Naive B cell (primary cell): Measurements from ENCODE around the gene ENOPH1. TPM values are rescaled to one million over a fixed set of nuclear protein-coding genes. Genes with fewer than 3 reads are reported as not detected.
"Not testable (repeated sequence)": the region's sequence is repeated elsewhere in the genome, so short reads cannot be mapped to it uniquely, and the experiment has no call there.

Experiments used
- ATAC-seq, 2 donors: fragments of 150-1000 bp; cut with Tn5 transposase; 2 replicates each; pipeline ENCODE4 v1.10.0; 2021; ENCODE audit warnings: low read depth in 2 of 2, mild to moderate bottlenecking in 2 of 2, moderate library complexity in 2 of 2
- DNase-seq: peaks from one replicate; pipeline ENCODE4 v3.0.0; 2022
- H3K27ac Mint-ChIP-seq, 6 donors: one replicate each; pipeline ENCODE4 v1.8.0; 2020 to 2022; ENCODE audit warnings: mild to moderate bottlenecking in 6 of 6, mixed read lengths in 6 of 6, moderate library complexity in 5 of 6, inconsistent platforms in 2 of 6
- H3K27me3 Mint-ChIP-seq, 3 donors: one replicate each; pipeline ENCODE4 v1.8.0; 2021 to 2022; ENCODE audit warnings: mixed read lengths in 3 of 3, mild to moderate bottlenecking in 1 of 3
- H3K36me3 Mint-ChIP-seq, 2 donors: one replicate each; pipeline ENCODE4 v1.8.0; 2020 to 2022; ENCODE audit warnings: mixed read lengths in 2 of 2, inconsistent platforms in 1 of 2, mild to moderate bottlenecking in 1 of 2
- H3K4me1 Mint-ChIP-seq, 3 donors: one replicate each; pipeline ENCODE4 v1.8.0; 2020 to 2022; ENCODE audit warnings: mixed read lengths in 3 of 3, inconsistent platforms in 1 of 3, mild to moderate bottlenecking in 1 of 3, moderate library complexity in 1 of 3
- H3K4me3 Mint-ChIP-seq, 8 donors: one replicate each; pipeline ENCODE4 v1.8.0; 2020 to 2022; ENCODE audit warnings: mild to moderate bottlenecking in 8 of 8, mixed read lengths in 8 of 8, moderate library complexity in 8 of 8, inconsistent platforms in 2 of 8
- H3K9me3 Mint-ChIP-seq, 7 donors: one replicate each; pipeline ENCODE4 v1.8.0; 2020 to 2022; ENCODE audit warnings: mixed read lengths in 7 of 7, mild to moderate bottlenecking in 5 of 7, inconsistent platforms in 2 of 7, moderate library complexity in 1 of 7
- polyA plus RNA-seq, 6 donors: library from polyadenylated mRNA; unstranded; fragments of 300-500 nt; fragmentation: Illumina TruSeq; gene quantifications; one replicate each; pipeline ENCODE4 v1.2.3, GENCODE V29; 2021; ENCODE audit warnings: low read depth in 6 of 6

Gene ENOPH1
- polyA plus RNA-seq, 6 donors from 2014 or later = 38.3 to 91.0 (median 39.1) TPM

DNA sequence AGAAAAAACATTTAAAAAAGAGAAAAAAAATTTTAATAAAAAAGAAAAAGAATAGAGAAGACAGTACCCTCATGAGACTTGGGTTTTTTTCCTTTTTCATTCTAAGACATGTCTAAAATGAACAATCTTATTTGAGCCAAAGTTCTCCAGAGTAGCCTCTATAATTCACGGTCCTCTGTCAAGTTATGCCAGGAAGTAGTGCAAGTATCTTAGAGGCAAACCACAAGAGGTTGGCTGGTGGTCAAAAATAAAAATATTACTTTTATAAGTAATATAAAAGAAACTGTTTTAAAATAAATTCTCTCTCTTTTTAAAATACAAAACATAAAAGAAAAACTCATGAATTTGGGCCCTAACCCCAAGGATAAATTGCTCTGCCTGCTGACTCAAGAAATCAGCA, 26.7 kb upstream of the ENOPH1 start:
- Mint-ChIP-seq H3K9me3 (no peaks in the 10 kb centered on the region), H3K27ac (no peak overlapping the region), H3K4me3 (no peak overlapping the region), H3K4me1 (peaks cover 0 to under 1% (median 0%) of the 10 kb centered on the region in 3 donors), H3K27me3 (peaks cover 0 to 8% (median 0%) of the 10 kb centered on the region in 3 donors), H3K36me3 (no peaks in the 10 kb centered on the region)
- DNase-seq (no peak), ATAC-seq (no peak)

DNA sequence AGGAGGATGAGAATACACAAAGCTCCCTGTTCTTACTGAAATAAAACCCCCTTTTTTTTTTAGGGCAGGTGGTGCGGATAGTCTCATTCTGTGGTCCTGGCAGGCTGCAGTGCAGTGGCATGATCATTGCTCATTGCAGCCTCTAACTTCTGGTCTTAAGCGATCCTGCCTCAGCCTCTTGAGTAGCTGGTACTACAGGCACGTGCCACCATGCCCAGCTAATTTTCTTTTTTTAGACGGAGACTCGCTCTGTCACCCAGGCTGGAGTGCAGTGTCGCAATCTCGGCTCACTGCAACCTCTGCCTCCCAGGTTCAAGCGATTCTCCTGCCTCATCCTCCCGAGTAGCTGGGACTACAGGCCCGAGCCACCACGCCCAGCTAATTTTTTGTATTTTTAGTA, 15.3 kb upstream of the ENOPH1 start:
- not testable (repeated sequence) for H3K27me3 Mint-ChIP-seq, H3K36me3 Mint-ChIP-seq, H3K27ac Mint-ChIP-seq, DNase-seq, H3K9me3 Mint-ChIP-seq, ATAC-seq
- Mint-ChIP-seq H3K4me3 (peak overlapping the region in 1 of 8 donors; percentile 44), H3K4me1 (peaks cover 4 to 22% (median 16%) of the 10 kb centered on the region in 3 donors)

DNA sequence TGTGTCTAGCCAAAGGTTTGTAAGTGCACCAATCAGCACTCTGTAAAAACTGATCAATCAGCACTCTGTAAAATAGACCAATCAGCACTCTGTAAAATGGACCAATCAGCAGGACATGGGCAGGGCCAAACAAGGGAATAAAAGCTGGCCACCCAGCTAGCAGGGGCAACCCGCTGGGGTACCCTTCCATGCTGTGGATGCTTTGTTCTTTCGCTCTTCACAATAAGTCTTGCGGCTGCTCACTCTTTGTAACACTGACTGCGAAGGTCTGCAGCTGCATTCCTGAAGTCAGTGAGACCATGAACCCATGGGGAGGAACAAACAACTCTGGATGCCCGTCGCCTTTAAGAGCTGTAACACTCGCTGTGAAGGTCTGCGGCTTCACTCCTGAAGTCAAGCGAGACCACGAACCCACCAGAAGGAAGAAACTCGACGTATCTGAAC, 14.4 kb upstream of the ENOPH1 start:
- Mint-ChIP-seq H3K27me3 (no peaks in the 10 kb centered on the region), H3K4me3 (peak overlapping the region; percentile 10 to 87 (median 74)), H3K4me1 (peaks cover 4 to 28% (median 21%) of the 10 kb centered on the region in 3 donors), H3K27ac (peak overlapping the region in 3 of 6 donors; percentile 23 to 57 (median 34)), H3K36me3 (no peaks in the 10 kb centered on the region), H3K9me3 (peaks cover 0 to 4% (median 0%) of the 10 kb centered on the region in 7 donors)
- DNase-seq (no peak), ATAC-seq (peak; percentile 74 to 81)

DNA sequence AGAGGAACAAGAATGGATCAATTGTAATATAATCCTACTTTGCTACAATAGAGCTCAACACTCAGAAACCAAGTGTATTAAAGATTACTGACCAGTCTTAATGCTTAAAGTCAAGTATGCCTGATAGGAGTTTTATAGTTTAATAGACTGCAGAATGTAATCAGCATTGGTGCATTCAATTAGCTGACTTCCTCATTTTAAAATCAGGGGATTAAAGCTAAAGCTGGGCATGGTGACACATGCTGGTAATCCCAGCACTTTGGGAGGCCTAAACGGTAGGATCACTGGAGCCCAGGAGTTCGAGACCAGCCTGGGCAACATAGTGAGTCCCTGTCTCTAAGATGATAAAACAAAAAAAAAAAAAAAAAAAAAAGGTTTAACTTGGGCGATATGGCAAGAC, 10.9 kb upstream of the ENOPH1 start:
- H3K27me3 Mint-ChIP-seq = no peaks in the 10 kb centered on the region
- no peak overlapping the region for H3K27ac Mint-ChIP-seq
- no peak for DNase-seq
- peak in 1 of 2 donors; percentile 45 for ATAC-seq
- H3K4me3 Mint-ChIP-seq = no peak overlapping the region
- H3K9me3 Mint-ChIP-seq = no peaks in the 10 kb centered on the region
- peaks cover 0 to 6% of the 10 kb centered on the region in 2 donors for H3K36me3 Mint-ChIP-seq
- H3K4me1 Mint-ChIP-seq = peaks cover 4 to 33% (median 33%) of the 10 kb centered on the region in 3 donors

DNA sequence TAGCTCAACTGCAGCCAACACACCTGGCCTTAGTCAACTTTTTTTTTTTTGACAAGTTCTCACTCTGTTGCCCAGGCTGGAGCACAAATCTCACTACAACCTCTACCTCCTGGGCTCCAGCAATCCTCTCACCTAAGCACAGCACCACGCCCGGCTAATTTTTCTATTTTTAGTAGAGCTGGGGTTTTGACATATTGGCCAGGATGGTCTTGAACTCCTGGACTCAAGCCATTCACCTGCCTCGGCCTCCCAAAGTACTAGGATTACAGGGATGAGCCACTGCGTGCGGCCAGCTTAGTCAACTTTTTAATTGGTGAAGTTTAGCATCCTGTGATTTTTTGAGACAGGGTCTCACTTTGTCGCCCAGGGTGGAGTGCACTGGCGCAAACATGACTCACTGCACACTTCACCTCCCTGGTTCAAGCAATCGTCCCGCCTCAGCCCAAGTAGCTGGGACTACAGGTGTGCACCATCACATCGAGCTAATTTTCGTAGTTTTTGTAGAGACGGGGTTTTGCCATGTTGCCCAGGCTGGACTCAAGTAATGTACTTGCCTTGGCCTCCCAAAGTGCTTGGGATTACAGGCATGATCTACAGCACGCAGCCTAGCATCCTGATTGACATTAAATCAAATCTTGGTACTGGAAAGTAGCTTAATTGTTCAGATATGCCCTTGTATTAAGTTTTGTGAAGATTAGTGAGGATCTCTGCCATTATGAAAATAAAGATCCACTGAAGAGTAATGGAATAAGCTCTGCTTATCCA, 8.4 kb upstream of the ENOPH1 start:
- DNase-seq (no peak), ATAC-seq (no peak)
- Mint-ChIP-seq H3K27ac (peak overlapping the region in 1 of 6 donors; percentile 11), H3K4me1 (peaks cover 8 to 34% (median 33%) of the 10 kb centered on the region in 3 donors), H3K27me3 (no peaks in the 10 kb centered on the region), H3K4me3 (no peak overlapping the region), H3K9me3 (no peaks in the 10 kb centered on the region), H3K36me3 (peaks cover 12 to 15% of the 10 kb centered on the region in 2 donors)

DNA sequence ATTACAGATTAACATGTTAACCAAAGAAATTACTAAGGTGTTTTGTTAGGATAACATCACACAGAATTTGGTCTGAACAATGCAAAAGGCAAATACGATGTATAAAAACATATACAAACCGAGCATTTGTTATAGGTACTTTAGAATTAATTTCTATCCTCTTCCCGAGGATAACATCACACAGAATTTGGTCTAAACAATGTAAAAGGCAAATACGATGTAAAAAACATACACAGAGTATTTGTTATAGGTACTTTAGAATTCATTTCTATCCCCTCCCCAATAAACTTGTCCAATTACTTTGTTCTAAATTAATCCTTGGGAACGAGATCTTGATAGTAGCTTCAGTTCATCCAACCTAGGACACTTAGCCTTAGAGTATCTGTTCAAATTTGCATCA, 7.8 kb upstream of the ENOPH1 start:
- no peaks in the 10 kb centered on the region for H3K9me3 Mint-ChIP-seq
- H3K27me3 Mint-ChIP-seq = no peaks in the 10 kb centered on the region
- peaks cover 16 to 17% of the 10 kb centered on the region in 2 donors for H3K36me3 Mint-ChIP-seq
- peak overlapping the region in 1 of 8 donors; percentile 37 for H3K4me3 Mint-ChIP-seq
- no peak overlapping the region for H3K27ac Mint-ChIP-seq
- peaks cover 14 to 40% (median 36%) of the 10 kb centered on the region in 3 donors for H3K4me1 Mint-ChIP-seq
- no peak for ATAC-seq
- no peak for DNase-seq

DNA sequence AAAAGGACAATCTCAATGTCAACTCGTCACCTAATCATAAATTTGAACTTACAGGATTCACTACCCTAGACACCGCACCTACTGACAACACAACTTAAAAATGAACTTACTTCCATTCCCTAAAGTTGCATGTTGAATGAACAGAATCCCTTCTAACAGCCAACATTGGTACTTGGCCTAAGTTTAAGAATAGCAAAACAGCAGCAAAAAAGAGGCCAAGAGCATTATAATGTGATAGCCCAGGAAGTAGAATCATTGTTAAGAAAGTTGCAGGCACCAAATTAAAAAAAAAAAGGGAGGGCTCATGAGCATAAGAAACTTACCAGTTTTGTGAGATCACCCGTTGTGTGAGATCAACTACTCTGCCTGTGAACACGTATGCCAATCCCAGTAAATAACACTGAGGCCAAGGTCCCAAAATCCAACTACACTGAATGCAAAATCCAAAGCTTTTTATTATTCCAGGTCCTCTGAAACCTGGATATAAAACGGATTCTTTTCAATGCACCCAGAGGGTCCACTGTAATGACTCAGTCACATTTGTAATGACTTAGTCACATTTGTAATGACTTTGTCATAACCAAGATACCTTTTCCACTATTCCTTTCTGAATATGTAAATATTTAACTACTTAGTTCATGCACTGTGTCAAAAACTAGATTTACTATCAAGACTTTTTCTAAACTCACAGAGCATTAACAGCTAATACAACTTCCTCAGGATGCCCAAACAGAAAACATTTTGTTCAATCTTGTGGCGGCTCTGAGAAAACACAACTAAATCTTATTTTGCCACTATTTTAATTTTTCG, 6.9 kb upstream of the ENOPH1 start:
- Mint-ChIP-seq H3K27me3 (no peaks in the 10 kb centered on the region), H3K4me1 (peaks cover 21 to 44% (median 43%) of the 10 kb centered on the region in 3 donors), H3K9me3 (no peaks in the 10 kb centered on the region), H3K4me3 (peak overlapping the region in 1 of 8 donors; percentile 37), H3K27ac (peak overlapping the region in 3 of 6 donors; percentile 35 to 48 (median 41)), H3K36me3 (peaks cover 17 to 21% of the 10 kb centered on the region in 2 donors)
- DNase-seq (no peak), ATAC-seq (no peak)

DNA sequence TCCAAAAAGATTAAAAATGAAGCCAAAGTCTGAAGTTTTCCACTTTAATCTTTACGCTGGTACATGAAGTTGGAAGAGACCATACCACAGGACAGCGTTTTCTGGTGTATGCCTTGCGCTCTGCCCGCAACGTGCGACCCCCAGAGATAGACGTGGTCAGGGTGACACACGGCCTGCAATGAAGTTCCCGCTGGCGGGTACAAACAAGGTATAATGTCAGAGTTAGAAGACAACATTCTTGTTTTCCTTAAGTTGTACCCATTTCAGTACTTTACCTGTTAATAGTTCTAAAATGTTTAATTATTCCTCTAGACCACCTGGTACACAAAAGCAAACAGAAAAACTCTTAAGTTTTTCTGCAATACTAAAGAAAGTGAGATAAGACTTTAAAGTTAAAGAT, 4.9 kb upstream of the ENOPH1 start:
- no peak for ATAC-seq
- peaks cover 32 to 52% (median 39%) of the 10 kb centered on the region in 3 donors for H3K4me1 Mint-ChIP-seq
- peaks cover 21 to 24% of the 10 kb centered on the region in 2 donors for H3K36me3 Mint-ChIP-seq
- no peak overlapping the region for H3K27ac Mint-ChIP-seq
- peak overlapping the region in 1 of 8 donors; percentile 95 for H3K4me3 Mint-ChIP-seq
- no peak for DNase-seq
- no peaks in the 10 kb centered on the region for H3K27me3 Mint-ChIP-seq
- no peaks in the 10 kb centered on the region for H3K9me3 Mint-ChIP-seq

DNA sequence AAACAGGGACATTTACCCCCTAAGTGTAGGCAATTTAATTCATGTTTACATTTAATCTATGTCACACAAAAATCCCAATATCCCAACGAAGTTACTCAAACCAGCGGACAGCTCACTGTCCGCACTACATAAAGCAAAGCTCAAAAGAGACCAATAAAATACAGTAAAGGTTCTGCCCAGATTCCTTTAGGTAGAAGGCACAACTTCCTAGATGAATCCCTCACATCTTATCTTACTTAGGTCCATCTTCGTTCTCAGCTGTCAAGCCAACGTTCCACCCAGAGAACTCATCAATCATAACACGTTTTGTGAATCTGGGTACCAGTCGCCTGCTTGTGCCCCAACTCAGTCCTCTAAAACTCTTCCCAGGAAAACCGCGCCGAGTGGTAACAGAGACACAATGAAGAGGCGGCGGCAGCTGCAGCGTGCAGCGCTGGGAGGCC, 1.8 kb upstream of the ENOPH1 start:
- ATAC-seq (no peak), DNase-seq (no peak)
- Mint-ChIP-seq H3K4me3 (peak overlapping the region; percentile 95 to 100 (median 100)), H3K4me1 (peaks cover 37 to 57% (median 39%) of the 10 kb centered on the region in 3 donors), H3K36me3 (peaks cover 21 to 24% of the 10 kb centered on the region in 2 donors), H3K27ac (peak overlapping the region; percentile 85 to 100 (median 99)), H3K27me3 (no peaks in the 10 kb centered on the region), H3K9me3 (no peaks in the 10 kb centered on the region)

DNA sequence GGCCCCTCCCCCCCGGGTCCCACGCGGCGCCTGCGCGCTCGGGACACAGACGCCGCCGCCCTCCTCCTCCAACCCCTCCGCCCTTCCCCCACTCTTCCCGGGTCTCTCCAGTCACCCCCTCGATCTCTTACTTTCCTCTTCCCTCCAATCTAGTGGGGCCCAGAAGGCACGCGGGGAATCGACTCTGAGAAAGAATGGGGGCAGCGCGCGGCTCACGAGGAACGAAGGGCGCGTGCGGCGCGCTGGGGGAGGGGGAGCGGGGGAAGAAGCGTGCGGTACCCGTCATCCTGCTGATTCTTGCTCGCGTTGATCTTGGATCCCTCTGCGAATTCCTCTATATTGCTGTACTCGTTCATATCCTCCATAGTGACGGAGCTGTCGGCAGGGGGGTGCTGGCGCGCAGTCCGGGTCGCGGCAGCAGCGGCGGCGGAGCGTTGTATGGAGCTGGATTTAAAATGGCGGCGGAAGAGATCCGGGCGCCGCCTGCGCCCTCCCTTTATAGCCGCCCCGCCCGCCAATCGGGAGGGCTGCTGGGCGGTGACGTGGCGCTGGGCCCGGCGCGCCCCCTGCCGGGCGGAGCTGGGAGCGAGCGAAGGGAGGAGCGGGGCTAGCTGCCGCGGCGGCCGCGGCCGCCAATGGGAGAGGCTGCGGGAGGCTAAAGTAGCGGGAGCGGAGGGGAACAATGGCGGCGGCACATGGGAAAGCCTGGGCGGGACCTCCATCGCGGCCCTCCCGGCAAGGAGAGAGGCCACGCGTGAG, 1.2 kb upstream of the ENOPH1 start:
- peak; percentile 52 to 59 for ATAC-seq
- H3K4me1 Mint-ChIP-seq = peaks cover 37 to 51% (median 45%) of the 10 kb centered on the region in 3 donors
- peaks cover 18 to 24% of the 10 kb centered on the region in 2 donors for H3K36me3 Mint-ChIP-seq
- no peaks in the 10 kb centered on the region for H3K9me3 Mint-ChIP-seq
- H3K4me3 Mint-ChIP-seq = peak overlapping the region; percentile 95 to 100 (median 100)
- H3K27me3 Mint-ChIP-seq = no peaks in the 10 kb centered on the region
- peak overlapping the region; percentile 99 to 100 (median 99) for H3K27ac Mint-ChIP-seq
- peak; percentile 94 for DNase-seq

DNA sequence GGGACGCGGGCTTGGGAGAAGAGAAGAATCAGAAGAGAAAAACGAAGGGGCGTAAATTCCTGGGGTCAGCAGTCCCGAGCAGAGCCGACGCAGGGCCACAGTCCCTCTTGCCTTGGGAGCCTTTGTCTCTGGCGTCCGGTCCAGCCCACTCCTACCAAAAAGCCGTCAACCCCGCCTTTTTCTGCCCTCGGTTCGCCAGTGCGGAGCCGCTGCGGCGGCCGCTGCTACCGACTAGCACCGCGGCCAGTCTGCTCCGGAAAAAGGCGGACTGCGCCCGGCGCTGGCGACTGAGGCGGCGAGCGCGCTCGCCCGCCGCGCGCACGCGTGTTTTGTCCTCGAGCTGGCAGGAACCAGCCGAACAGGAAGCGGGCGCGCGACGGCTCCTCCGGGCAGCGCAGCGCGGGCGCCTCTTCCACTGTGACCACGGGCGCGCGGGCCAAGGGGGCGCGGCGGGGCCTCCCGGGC, 630 bp upstream of the ENOPH1 start:
- H3K9me3 Mint-ChIP-seq = no peaks in the 10 kb centered on the region
- peaks cover 37 to 50% (median 47%) of the 10 kb centered on the region in 3 donors for H3K4me1 Mint-ChIP-seq
- no peak for DNase-seq

DNA sequence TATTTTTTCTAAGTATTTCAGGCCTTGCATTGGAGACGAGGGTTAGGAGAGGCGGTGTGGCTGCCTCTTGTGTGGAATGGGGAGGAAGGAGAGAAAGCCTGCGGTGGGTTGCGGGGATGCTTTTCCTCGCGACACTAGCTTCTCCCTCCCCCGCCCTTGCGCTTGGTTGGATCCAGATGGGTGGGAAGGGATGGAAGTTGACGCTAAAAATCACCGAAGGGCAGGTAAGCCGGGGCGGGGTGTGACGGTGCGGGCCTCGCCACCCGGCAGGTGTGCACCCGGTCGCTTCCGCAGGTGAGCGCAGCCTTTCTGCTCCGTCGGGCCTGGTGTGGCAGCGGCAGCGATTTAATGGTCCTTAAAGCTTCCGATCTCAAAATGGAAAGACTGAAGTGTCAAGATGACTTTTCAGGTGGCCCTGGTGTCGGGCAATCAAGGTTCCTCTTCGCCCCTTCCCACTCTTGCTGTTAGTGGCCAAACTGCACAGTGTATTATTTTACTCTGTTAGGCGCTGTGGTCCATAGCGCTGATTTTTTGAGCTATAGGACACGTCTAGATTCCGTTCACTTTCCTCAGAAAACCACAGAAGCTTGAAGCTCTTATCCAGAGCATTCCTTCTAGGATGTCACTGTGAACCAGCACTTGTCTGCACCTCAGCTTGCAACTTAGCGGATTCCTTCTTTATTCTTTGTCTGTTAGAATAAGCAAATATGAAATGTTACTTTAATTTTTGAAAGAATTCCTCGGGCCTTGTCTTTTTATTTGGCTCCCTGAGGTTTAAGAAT, 765 bp downstream of the ENOPH1 start:
- H3K36me3 Mint-ChIP-seq = peaks cover 14 to 21% of the 10 kb centered on the region in 2 donors
- ATAC-seq (no peak), DNase-seq (peak; percentile 38)
- H3K27me3 Mint-ChIP-seq = no peaks in the 10 kb centered on the region
- peak overlapping the region; percentile 95 to 100 (median 98) for H3K4me3 Mint-ChIP-seq
- H3K4me1 Mint-ChIP-seq = peaks cover 39 to 54% (median 44%) of the 10 kb centered on the region in 3 donors
- peak overlapping the region; percentile 95 to 100 (median 98) for H3K27ac Mint-ChIP-seq
- H3K9me3 Mint-ChIP-seq = no peaks in the 10 kb centered on the region

More for the DNA sequence above, 630 bp upstream of the ENOPH1 start:
- H3K4me3 Mint-ChIP-seq = peak overlapping the region; percentile 95 to 100 (median 100)
- ATAC-seq = peak; percentile 24 to 31
- H3K36me3 Mint-ChIP-seq = peaks cover 15 to 24% of the 10 kb centered on the region in 2 donors
- no peaks in the 10 kb centered on the region for H3K27me3 Mint-ChIP-seq
- H3K27ac Mint-ChIP-seq = peak overlapping the region; percentile 99 to 100 (median 99)
